ENCODE results near the gene ELAC2.

The ELAC2 gene

DNA sequence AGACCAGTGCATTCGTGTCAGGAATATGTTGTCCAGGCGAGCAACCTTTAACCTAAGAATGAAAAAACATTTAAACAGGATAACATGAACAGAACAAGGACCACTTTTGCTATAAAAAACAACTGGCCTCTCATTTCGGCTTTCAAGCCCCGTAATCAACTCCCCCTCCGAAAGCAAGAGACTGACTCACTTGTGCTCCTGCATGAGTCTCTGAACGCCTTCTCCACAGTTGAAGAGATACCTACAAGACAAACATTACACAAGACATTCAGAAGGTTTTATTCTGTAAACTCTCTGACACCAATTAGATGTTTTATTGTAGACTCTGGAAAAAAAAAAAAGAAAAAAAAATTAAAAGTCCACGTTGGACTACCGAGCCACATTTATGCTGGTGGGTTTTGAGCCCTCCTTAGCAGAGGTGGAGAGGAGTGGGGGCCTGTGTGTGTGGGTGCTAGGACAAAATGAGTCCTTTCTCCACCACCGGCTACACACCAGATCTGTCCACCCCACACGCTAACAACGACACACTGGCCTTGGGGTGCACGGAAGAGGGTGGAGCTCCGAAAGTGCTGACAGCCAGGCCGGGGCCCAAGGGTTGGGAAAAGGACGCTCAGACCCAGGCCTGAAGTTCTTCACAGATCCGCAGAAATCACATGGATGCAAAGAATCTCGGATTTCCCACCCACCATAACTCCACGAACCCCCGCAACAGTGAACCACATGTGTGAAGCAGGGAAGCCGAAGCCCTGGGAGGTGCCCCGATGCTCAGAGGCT is 759 bp downstream of the ELAC2 start:
- no peak for DNase-seq (ENCODE audit: low read depth)

DNA sequence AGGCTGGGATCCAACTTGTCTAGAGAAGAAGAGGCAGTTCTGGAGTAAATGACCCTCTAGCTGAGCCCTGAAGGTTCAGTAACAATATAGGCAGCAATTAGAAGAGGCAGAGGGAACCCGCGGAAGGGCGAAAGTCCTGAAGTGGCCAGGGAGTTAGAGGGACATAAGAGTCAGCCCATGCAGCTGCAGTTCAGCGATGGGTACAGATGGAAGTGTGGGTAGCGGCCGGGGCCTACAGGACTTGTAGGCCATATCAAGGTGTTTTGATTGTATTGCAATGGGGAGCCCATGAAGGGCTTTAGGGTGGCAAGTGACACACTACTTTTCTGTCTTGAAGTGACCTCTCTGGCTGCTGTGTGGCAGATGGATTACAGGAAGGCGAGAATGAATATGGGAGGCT is 3.0 kb downstream of the ELAC2 start:
- no peak for DNase-seq (ENCODE audit: low read depth)

DNA sequence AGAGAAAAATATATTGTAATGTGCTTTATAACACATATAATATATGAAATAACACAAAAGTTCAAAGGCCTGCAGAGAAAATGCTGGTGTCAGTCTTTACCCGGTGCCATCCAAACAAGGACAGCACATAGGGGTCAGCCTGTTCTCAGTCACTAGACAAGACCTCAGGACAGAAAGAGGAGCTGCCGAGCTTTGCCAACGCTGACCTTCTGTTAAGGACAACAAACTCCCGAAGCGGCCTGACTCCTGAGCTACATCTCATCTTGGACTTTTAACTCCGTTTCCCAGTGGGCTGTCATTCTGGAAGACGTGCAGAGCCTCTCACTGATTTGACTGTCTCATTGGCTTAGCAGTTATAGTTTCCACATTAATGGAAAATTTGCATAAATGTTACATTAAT is 6.9 kb downstream of the ELAC2 start:
- no peak for DNase-seq (ENCODE audit: low read depth)

DNA sequence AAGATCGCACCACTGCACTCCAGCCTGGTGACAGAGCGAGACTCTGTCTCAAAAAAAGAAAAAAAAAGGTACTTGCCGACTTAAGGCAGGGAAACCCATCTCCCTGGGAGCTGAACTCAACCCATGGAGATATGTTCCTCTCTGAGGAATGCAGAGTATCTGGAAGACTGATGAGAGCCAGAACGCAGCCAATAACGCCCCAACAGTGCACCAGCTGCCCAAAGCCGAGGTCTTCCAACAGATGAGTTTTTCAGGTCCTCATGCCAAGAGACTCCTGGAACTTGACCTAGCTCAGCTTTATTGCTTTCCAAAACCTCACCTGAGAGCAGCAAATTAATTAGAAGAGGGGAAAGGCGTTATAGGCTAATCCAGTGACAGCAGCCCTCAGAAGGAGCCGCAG is 9.4 kb downstream of the ELAC2 start:
- DNase-seq (ENCODE audit: low read depth): no peak

DNA sequence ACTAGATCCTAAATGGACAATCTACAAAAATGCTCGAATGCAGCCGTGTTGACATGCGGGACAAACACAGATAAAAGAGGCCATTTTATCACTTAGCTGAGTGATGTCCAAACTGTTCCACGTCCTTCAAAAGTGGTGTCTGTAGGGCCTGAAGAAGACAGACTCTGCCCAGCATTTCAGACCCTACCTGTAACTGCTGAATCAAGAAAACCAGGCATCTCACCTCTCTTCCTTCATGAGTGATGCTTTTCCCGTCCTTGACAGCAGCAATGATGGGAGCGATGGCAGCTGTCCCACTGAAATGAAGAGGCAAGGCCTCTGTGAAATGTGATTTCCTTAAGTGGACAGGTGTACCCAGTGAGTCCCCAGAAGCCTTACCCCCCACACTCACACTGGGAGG is 12.3 kb downstream of the ELAC2 start:
- DNase-seq (ENCODE audit: low read depth): no peak

DNA sequence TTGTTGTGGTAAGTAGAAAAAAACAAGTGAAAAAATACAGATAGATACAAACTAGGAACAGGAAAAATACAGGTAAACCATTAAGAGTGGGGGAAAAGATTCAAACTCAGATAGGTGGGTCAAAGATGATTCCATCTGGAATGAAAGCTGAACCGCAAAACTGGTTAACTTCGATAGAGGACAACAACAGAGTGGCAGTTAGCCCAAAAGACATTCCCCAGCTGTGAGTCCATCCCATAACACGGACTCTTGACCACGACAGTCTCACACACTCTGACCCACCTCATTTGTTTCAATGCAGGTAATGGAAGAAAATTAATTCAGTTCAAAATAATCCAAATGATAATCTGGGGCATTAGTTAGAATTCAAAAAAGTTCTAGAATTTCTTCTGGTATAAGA is 13.5 kb downstream of the ELAC2 start:
- DNase-seq (ENCODE audit: low read depth): no peak

DNA sequence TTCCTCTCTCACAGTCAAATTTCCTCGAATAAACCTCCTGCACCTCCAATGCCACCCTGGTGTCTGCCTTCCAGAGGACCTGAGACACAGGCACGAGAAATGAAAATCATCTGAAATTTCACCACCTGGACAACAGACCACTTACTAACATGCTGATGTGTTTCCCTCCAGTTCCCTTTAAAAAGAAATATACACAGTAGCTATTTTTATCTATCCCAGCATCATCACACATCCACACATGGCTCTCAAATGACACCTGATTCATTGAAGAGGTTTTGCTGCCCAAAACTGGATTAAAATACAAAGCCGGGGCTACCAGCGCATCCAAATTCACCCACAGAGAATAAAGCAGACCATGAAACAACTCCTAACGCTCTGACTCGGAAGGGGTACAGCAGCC is 13.9 kb downstream of the ELAC2 start:
- DNase-seq (ENCODE audit: low read depth): no peak

DNA sequence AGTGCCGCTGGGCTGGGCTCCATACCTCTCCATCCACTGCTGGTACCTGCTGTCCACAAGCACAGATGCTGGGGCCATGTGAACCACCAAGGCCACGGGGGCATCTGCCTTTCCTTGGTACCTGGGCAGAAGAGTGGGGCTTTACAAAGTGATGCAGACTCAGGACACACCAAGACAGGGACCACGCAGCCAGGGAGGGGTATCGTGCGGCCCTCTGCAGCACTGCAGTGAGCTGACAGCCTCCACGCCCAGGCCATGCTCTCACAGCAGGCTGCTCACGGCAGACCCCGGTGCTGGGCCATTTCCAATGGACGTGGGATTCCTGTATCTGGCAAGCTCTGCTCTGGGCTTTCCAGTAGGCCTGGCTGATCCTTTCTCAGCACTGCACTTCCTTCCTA is 14.4 kb downstream of the ELAC2 start:
- DNase-seq (ENCODE audit: low read depth): no peak

DNA sequence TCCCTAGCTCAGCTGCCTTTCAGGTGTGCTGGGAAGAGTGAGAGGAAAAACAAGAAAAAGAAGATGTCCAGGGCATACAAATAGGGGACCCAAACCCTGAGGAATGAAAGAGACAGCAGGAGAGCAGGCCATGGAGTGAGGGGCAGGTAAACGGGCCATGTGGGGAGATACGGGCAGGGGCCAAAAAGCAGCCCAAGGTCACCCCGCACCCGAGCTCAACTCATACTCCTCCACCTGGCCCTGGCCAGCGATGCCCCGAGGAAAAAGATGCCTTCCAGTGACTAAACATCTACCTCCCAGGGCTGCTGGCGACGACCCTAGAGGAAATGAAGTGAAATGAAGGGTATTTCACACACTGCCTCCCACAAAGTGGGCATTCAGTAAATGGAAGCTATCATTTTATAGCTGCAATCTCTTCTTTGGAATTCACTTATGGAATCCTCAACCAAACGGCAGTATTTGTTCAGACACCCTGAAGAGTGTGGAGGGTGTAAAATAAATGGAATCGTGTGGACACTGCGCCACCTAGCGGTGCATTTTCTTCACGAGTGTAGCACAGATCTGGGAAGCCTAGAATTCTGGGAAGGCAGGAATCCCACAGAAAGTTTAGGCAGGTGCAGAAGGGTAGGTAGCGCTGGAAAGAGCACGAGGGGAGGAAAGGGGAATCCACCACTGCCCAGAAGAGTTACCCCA is 14.9 kb downstream of the ELAC2 start:
- peak; percentile 12 for DNase-seq (ENCODE audit: low read depth)

DNA sequence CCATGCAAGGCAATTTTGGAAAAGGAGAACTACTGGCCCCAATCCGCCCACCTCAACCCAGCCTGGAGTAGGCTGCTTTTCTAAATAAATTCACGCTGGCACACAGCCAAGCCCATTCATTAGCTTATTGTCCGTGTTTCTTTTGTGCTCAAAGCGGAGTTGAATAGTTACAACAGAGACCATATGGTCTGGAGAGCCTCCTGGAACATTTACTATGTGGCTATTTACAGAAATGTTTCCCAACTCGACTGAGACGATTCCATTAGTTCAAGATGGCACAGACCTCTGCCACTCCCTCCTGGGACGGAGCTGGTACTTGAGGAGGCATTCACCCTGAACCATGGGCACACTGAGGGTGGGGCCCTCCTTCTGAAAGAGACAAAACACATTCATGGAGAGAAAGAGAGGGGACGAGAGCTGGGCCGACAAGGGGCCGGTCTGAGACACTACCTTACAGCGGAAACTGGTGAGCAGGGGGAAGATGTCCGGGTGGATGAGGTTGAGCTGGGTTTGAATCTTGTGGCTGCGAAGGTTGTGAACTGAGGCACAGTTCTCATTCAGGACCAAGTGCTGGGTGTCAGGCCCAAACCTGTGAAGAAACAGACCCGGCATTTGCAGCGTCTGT is 15.7 kb downstream of the ELAC2 start:
- no peak for DNase-seq (ENCODE audit: low read depth)

DNA sequence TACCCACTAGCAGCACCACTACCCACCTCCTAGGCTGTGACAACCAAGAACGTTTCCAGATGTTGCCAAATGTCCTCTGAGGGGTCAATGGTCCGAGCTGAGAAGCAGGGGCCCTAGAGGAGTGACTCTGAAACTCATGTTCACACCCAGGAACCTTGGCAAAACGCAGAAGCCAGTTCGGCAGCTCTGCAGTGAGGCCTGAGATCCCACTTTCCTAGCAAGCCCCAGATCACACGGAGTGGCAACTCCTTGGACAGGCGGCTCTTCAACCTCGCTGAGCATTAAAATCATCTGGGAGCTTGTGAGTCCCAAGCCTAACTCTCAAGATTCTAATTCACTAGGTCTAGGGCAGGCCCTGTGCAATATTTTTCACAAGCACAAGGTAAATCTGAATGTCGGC is 17.3 kb downstream of the ELAC2 start:
- DNase-seq (ENCODE audit: low read depth): no peak

DNA sequence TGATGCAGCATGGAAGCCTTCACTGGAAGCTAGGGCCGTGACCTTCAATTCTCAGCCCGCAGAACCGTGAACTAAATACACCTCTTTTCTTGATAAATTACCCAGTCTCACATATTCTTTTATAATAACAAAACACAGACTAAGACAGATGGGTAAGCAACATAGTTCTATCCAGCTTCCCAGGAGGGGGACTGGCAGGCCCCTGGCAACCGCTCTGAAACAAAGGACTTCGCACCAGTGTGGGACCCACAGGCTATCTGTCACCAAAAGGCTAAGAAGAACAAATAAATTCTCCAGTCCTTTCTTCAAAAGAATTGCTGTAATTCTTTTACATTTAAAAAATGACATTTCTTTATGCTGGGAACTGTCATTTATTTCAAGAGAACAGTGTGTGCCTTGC is 19.0 kb downstream of the ELAC2 start:
- no peak for DNase-seq (ENCODE audit: low read depth)

DNA sequence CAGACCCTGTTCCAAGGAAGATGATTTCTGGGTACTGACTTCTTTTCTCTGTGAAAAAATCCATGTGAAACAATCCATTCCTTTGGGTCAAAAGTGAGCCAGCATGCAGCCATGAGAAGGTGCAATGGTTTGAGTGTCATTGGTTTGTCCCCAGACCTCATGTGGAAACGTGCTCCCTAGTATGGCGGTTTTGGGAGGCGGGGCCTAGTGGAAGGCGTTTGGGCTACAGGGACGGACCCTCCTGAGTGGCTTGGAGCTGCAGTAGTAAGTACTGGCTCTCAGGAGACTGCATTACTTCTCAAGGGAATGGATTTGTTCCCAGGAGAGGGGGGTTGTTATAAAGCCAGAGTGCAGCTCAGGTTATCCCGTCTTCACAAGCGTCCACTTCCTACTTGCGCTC is 19.4 kb downstream of the ELAC2 start:
- DNase-seq (ENCODE audit: low read depth): no peak

DNA sequence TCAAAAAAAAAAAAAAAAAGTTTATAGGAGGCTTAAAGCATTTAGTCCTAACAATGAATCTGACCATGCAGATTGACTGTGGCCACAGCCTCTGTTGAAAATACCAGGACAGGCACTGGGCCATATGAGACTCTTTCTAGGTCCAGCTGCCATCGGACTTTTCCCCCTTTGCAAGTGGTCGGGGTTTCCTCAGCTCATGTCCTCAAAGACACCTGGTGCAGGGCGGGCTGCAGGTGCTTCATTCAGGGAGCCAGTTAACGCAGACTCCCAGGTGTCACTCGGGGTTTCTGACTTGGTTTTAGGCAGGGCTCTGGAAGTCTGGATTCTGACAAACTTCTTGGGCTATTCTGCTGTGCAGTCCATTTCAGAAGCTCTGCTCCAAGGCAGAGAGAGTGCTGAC is 20.9 kb downstream of the ELAC2 start:
- DNase-seq (ENCODE audit: low read depth): no peak

DNA sequence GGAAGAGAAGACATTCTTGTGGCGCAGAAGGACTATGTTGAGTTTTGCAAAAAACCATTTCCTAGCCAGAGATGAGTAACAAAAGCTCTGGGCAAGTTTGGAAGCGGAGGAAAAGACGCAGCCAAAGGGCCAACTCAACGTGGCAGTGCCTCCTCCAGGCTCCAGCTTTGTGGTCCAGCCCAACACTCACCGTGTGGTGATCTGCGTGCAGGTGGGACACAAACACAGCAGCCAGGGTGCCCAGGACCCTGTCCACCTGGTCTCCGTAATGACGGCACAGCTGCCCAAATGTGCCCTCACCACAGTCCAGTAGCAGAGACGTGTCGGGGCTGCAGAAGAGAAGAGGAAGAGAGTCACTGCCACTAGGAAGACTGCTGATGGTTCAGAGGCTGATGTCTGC is 21.5 kb downstream of the ELAC2 start:
- no peak for DNase-seq (ENCODE audit: low read depth)

DNA sequence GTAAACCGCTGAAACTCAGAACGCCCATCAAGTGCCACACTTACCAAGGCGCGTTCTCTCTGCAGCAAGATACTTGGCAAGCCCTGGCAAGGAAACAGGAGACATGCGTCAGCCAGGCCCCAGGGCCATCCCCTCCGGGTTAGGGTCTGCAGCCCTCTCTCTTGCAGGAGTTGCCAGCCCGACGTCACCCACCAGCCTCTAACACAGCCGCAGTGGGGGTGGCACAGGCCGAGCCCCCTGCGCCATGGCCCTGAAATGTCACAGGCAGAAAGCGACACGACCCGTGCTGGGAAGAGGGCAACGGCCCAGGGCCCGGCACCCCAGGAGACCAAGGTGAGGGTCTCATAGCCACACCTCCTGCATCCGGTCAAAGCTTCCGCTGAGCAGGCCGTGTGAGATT is 21.9 kb downstream of the ELAC2 start:
- DNase-seq (ENCODE audit: low read depth): no peak

DNA sequence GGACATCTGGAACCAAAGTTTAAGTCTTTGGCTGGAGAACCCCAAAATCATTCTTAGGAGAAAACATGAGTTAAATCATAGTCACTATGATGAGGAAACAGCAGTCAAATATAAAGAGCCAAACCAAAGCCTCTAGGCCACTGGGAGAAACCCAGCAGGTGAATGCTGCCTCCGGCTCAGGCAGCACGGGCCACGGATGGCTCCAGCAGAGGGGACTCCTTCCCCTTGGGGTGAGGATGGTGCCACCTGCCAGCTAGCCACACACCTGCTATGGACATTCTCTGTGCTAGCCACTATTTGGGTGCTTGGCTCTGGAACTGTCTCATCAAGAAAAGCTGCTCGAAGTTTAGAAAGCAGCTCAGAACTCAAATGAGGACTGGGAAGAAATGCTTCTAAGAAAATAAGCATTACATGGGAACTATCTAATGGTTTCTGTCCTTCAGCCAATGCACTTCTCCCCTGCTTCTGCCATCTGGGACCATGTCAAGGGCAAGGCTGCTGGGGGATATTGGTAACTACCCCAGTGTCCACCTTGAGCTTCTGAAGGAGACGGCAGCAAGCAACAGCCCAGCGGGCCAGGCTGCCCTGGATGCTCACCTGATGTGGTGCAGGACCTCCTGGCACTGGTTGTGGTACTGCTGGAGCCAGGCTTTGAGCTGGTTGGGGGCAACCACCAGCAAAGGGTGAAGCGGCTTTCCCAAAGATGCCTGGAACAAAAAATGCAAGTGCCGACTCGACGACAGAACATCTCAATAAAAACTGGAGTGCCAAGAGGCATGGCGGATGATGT is 22.5 kb downstream of the ELAC2 start:
- no peak for DNase-seq (ENCODE audit: low read depth)

DNA sequence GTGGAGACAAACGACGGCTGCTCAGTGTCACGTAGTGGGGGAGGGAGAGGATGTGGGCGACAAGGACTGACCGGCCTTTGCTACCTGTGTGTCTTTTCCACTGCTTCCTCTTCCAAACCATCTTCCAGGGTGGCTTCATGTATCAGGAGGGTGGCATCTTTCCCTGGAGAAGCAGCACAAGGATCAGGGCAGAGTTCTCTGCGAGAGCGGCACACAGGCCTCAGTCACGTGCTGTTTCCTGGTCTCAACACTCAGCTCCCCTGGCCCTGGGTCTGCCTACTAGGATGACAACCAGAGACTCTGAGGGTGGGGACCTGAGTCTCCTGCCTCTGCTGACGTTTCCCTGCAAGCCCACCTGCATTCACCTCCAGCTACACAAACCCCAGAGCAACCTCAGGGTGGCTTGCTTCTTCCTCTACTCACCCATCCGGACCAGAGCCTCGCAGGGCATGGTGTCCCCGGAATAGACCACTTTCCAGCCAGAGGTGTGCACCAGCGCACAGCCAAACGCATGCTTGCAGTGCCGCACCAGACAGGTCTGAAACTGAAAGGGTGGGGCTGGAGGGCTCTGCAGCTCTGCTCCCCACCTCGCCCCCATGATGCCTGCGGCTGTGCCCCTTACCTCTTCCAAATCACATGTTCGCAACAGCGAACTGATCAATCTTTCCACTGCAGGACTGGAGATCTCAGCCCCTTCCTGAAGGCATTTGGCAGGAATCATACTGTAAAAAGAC is 23.3 kb downstream of the ELAC2 start:
- no peak for DNase-seq (ENCODE audit: low read depth)

DNA sequence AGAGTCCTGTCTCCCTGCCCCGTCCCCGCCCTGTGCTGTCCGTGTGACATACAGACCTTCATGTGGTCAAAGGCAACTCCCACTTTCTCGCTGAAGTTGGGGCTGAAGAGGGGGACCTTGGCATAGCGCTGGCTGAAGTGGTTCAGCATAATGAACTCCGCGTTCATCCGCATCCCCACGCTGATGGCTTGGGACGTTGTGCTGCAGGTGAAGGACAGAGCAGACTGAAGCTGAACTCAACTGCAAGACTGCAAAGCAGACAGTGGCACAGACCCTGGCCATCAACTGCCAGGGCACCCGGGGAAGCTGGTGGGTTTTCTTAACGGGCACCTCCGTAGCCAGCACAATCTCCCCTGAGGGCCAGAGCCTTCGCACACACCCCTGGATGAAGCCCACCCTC is 24.2 kb downstream of the ELAC2 start:
- no peak for DNase-seq (ENCODE audit: low read depth)

DNA sequence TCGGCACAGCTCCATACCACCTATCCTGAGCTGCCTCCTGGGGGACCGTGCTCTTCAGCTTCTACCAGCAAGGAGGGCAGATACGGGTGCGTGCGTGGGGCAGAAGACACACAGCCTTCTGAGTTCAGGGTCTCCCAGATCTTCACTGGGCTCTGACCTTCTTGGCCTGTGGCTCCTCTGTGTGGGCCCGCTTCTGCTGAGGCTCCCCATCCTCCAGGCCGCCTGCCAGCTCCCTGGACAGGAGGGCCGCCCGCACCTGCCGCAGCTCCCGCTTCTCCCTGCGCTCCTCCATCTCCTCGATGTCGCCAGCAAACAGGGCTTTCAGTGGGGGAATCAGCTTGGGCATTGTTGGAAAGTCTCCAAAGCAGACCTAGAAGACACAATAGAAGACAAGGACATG is 25.2 kb downstream of the ELAC2 start:
- DNase-seq (ENCODE audit: low read depth): no peak

DNA sequence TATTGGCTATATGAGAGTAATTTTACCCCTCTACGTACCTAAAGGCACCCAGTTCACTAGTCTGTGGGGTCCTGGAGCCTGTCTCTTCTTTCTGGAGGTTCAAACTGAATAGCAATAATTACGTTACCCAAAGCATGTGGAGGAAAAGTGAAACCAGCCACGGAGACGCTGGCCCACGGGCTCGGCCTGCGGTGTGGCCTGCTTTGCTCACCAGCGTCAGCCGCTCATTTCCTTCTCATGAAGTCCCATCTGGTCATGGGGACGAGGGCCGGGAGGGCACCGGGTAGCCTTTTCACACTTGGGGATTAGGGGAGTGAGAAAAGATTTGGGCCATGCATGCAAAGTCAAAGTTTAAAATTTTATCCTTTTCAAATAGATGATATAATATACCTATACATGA is 26.9 kb downstream of the ELAC2 start:
- DNase-seq (ENCODE audit: low read depth): no peak

All from activated T-helper 9 cell treated with anti-CD3 and anti-CD28 coated beads, Interleukin-2, amount 50 U/mL, for 16 hours (primary cell).